ENCODE data around the gene SLC35F3. TPM values are rescaled to one million over a fixed set of nuclear protein-coding genes. Genes with fewer than 3 reads are reported as not detected.

SLC35F3 gene
- total RNA-seq, 1 donor from 2014 or later: 1.6 TPM

GRCh38 chr1:234139966-234140365 lies 235.5 kb downstream of the SLC35F3 start:
- no peak overlapping the region for H3K4me3 ChIP-seq (ENCODE audit: low read depth, low read length)
- no peak for TF ChIP-seq CTCF (conservative IDR thresholded peaks at IDR 0.05; ENCODE audit: low read depth, low read length)
- peak; percentile 45 for DNase-seq (ENCODE audit: low read depth)

GRCh38 chr1:234140388-234140787 lies 235.9 kb downstream of the SLC35F3 start:
- no peak for DNase-seq (ENCODE audit: low read depth)
- H3K4me3 ChIP-seq (ENCODE audit: low read depth, low read length): no peak overlapping the region
- no peak for TF ChIP-seq CTCF (conservative IDR thresholded peaks at IDR 0.05; ENCODE audit: low read depth, low read length)

- no peak for DNase-seq (ENCODE audit: low read depth)
- H3K4me3 ChIP-seq (ENCODE audit: low read depth, low read length): no peak overlapping the region
- TF ChIP-seq CTCF (conservative IDR thresholded peaks at IDR 0.05; ENCODE audit: low read depth, low read length): no peak
Observed at GRCh38 chr1:234141006-234141405, 236.5 kb downstream of the SLC35F3 start.

GRCh38 chr1:234143681-234144080 lies 239.2 kb downstream of the SLC35F3 start:
- H3K4me3 ChIP-seq (ENCODE audit: low read depth, low read length): no peak overlapping the region
- DNase-seq (ENCODE audit: low read depth): no peak
- TF ChIP-seq CTCF (conservative IDR thresholded peaks at IDR 0.05; ENCODE audit: low read depth, low read length): no peak

- TF ChIP-seq CTCF (conservative IDR thresholded peaks at IDR 0.05; ENCODE audit: low read depth, low read length): no peak
- DNase-seq (ENCODE audit: low read depth): no peak
Observed at GRCh38 chr1:234144901-234145300, 240.4 kb downstream of the SLC35F3 start.

GRCh38 chr1:234148350-234148749 lies 243.9 kb downstream of the SLC35F3 start:
- no peak for TF ChIP-seq CTCF (conservative IDR thresholded peaks at IDR 0.05; ENCODE audit: low read depth, low read length)
- no peak for DNase-seq (ENCODE audit: low read depth)
- H3K4me3 ChIP-seq (ENCODE audit: low read depth, low read length): no peak overlapping the region

More at GRCh38 chr1:234144901-234145300, 240.4 kb downstream of the SLC35F3 start:
- H3K4me3 ChIP-seq (ENCODE audit: low read depth, low read length): no peak overlapping the region

- no peak for DNase-seq (ENCODE audit: low read depth)
- no peak overlapping the region for H3K4me3 ChIP-seq (ENCODE audit: low read depth, low read length)
- TF ChIP-seq CTCF (conservative IDR thresholded peaks at IDR 0.05; ENCODE audit: low read depth, low read length): no peak
Observed at GRCh38 chr1:234148816-234149215, 244.3 kb downstream of the SLC35F3 start.
